ENCODE data around the gene CNGA2. TPM values are rescaled to one million over a fixed set of nuclear protein-coding genes. Genes with fewer than 3 reads are reported as not detected.

The CNGA2 gene
- total RNA-seq, 1 donor from 2014 or later = not detected

DNA sequence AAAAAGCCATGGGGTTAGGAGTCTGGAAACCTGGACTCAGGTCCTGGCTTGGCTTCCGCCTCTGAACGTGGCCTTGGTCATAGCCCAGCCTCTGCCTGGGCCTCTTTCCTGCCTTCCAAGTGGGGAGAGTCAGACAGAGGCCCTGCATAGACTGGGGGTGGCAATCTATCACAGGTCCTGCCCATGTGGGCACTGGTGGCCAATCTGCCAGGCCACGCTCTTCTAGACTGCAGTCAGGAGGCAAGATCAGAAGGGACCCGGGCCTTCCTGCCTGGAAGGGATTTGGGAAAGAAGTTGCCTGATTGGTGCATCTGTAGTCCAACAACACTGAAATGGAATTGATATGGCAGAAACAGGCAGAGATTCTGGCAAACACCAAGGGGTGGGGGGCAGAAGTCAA is 46.1 kb downstream of the CNGA2 start:
- H3K27me3 Mint-ChIP-seq = no peaks in the 10 kb centered on the region

DNA sequence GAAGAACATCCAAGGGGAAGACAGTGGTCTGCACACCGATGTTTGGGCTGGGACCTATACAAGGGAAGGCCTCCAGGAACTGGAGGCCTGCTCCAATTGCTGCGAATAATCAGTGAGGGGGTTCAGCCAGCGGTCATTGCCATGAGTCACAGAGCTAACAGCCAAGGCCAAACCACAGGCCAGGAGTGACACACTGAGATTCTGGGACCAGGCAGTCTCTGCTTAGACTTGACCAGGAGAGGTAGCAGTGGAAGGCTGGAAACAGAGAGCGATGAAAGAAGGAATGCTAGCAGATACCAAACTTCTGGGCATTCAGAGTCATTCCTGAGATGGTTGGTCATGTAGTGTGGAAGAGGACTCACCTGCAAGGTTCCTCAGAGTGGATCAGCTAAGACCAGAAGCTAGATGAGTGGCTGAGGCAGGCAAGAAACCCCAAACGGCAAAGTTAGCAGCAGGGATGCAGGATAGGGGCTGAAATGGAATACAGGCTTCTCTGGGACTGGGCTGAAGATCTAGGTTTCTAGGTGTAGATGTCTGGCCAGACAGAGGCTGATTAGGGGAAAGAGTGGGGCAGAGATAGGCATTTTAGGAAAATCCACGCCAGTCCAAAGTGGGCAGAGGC is 54.7 kb downstream of the CNGA2 start:
- H3K9me3 Mint-ChIP-seq = no peaks in the 10 kb centered on the region
- no peak for DNase-seq (ENCODE audit: extremely low spot score, unreplicated experiment)

More for the DNA sequence above, 46.1 kb downstream of the CNGA2 start:
- Mint-ChIP-seq H3K9me3 (no peaks in the 10 kb centered on the region), H3K27ac (no peak overlapping the region), H3K36me3 (no peaks in the 10 kb centered on the region), H3K4me1 (ENCODE audit: unreplicated experiment) (no peaks in the 10 kb centered on the region), H3K4me3 (no peak overlapping the region)
- TF ChIP-seq, protein P1, sequence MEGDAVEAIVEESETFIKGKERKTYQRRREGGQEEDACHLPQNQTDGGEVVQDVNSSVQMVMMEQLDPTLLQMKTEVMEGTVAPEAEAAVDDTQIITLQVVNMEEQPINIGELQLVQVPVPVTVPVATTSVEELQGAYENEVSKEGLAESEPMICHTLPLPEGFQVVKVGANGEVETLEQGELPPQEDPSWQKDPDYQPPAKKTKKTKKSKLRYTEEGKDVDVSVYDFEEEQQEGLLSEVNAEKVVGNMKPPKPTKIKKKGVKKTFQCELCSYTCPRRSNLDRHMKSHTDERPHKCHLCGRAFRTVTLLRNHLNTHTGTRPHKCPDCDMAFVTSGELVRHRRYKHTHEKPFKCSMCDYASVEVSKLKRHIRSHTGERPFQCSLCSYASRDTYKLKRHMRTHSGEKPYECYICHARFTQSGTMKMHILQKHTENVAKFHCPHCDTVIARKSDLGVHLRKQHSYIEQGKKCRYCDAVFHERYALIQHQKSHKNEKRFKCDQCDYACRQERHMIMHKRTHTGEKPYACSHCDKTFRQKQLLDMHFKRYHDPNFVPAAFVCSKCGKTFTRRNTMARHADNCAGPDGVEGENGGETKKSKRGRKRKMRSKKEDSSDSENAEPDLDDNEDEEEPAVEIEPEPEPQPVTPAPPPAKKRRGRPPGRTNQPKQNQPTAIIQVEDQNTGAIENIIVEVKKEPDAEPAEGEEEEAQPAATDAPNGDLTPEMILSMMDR (conservative IDR thresholded peaks at IDR 0.05) = no peak
- peak; percentile 25 for DNase-seq (ENCODE audit: extremely low spot score, unreplicated experiment)

DNA sequence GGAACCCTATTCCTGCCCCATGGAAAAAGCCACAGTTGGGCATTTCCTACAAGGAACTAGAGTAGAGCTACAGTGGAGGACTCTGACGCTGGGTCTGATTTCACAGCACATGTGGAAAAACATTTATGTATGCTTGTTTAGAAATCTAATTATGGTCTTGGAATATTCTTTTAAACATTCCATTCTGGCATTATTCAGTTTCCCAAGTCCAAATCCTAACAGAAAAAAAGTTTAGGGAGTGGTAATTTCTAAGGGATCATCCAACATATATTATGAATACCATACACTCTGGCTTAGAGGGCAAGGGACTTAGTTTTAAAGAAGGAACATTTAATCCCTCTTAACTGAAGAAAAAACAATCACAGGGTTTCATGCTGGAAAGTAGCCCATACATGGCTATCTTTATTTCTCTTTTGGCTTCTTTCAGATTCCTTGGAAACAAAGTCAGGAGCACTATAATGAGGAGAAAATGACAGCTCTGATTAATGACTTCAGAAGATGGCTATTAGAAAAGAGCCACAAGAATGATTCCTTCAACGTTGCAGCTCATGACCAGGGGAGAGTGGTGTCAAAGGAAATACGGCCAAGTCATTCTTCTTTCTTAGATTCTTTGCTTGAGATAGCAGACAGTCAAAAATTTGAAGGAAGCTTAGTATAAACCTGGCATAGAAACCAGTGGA is 56.1 kb downstream of the CNGA2 start:
- peaks cover 3% of the 10 kb centered on the region for H3K27me3 Mint-ChIP-seq

More for the DNA sequence above, 54.7 kb downstream of the CNGA2 start:
- no peak overlapping the region for H3K4me3 Mint-ChIP-seq
- H3K27ac Mint-ChIP-seq = no peak overlapping the region
- H3K4me1 Mint-ChIP-seq (ENCODE audit: unreplicated experiment) = no peaks in the 10 kb centered on the region
- TF ChIP-seq, protein P1 (conservative IDR thresholded peaks at IDR 0.05) = no peak
- H3K36me3 Mint-ChIP-seq = no peaks in the 10 kb centered on the region
- peaks cover 3% of the 10 kb centered on the region for H3K27me3 Mint-ChIP-seq

DNA sequence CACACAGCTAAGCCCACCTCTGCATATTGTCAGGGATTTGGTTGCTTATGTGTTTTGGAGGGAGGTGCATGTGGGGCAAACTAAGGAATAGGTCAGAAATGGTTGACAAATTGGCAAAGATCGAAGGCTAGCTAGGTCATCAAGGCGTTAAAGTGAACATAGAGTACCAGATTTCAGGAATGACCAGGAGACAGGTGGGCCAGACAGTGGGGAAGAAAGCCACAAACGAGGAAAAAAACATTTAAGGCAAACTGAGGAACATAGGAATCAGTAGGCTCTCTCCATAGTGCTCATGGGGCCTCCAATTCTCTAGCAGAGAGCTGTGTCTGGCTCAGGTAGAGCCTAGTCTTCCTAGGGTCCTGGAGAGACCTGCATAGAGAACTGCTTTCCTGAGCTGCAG is 57.4 kb downstream of the CNGA2 start:
- Mint-ChIP-seq H3K9me3 (peaks cover 8% of the 10 kb centered on the region), H3K27ac (no peak overlapping the region), H3K27me3 (peaks cover 3% of the 10 kb centered on the region), H3K4me1 (ENCODE audit: unreplicated experiment) (no peaks in the 10 kb centered on the region), H3K4me3 (no peak overlapping the region), H3K36me3 (no peaks in the 10 kb centered on the region)
- TF ChIP-seq, protein P1 (conservative IDR thresholded peaks at IDR 0.05) = no peak
- DNase-seq (ENCODE audit: extremely low spot score, unreplicated experiment) = no peak

More for the DNA sequence above, 56.1 kb downstream of the CNGA2 start:
- DNase-seq (ENCODE audit: extremely low spot score, unreplicated experiment) = no peak
- Mint-ChIP-seq H3K4me3 (no peak overlapping the region), H3K4me1 (ENCODE audit: unreplicated experiment) (no peaks in the 10 kb centered on the region), H3K9me3 (peaks cover 8% of the 10 kb centered on the region), H3K36me3 (no peaks in the 10 kb centered on the region), H3K27ac (no peak overlapping the region)
- TF ChIP-seq, protein P1 (conservative IDR thresholded peaks at IDR 0.05) = no peak

DNA sequence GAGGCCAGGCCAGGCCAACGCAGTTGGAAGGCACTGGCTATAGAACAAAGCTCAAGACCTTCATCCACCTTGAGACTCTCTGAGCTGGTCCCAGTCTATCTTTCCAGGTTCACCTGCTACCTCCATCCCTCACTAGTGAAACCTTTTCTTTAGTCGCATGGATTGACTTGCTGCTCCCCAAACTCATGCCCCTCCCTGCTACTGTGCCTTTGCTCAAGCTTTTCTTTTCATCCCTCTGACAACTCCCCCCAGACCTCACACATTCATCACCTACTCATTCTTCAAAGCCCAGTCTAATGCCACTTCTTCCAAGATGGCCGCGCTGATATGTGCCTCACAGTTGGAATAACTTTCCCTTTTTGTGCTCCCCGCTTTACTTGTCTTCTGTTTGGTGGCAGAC is 58.0 kb downstream of the CNGA2 start:
- H3K27me3 Mint-ChIP-seq = peaks cover 3% of the 10 kb centered on the region
- H3K4me1 Mint-ChIP-seq (ENCODE audit: unreplicated experiment) = no peaks in the 10 kb centered on the region
- TF ChIP-seq, protein P1 (conservative IDR thresholded peaks at IDR 0.05) = no peak
- peaks cover 8% of the 10 kb centered on the region for H3K9me3 Mint-ChIP-seq
- no peaks in the 10 kb centered on the region for H3K36me3 Mint-ChIP-seq
- DNase-seq (ENCODE audit: extremely low spot score, unreplicated experiment) = no peak
- no peak overlapping the region for H3K4me3 Mint-ChIP-seq
- no peak overlapping the region for H3K27ac Mint-ChIP-seq

Data from type B pancreatic cell (in vitro differentiated cells).